Measurements from ENCODE around the gene PRICKLE4. TPM values are rescaled to one million over a fixed set of nuclear protein-coding genes. Genes with fewer than 3 reads are reported as not detected.

Gene PRICKLE4
- total RNA-seq, 2 experiments from 2014 or later = 1.8 to 2.6 TPM

DNA sequence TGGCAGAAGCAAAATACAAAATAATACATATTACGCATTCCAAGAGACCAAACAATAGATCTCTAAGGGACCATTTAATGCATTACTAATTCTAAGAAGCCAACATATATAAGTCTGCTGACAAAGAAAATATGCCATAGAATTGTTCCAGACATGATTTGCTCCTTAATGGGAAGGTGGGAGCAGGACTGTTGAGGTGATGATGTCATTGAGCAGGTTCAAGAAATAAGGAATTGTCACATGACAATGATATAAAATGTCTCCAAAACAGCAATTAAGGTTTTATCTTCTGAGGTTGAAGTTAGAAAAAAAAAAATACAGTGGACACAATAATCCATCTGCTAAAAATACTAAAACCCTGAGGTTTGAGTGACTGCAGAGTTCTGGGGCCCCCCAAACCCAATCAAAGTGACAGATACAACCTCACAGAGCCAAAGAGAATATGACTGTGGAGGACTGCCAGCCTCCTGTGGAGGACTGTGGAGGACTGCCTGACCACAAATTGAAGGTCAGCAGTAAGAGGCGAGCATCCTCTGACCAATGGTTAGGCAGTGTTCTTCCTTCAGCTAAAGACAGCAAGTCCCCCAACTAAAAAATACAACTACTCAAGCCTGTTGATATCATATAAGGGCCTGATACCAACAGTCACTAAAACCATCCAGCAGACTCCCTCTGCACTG is 45.9 kb downstream of the PRICKLE4 start:
- no peak for DNase-seq (ENCODE audit: low spot score)

DNA sequence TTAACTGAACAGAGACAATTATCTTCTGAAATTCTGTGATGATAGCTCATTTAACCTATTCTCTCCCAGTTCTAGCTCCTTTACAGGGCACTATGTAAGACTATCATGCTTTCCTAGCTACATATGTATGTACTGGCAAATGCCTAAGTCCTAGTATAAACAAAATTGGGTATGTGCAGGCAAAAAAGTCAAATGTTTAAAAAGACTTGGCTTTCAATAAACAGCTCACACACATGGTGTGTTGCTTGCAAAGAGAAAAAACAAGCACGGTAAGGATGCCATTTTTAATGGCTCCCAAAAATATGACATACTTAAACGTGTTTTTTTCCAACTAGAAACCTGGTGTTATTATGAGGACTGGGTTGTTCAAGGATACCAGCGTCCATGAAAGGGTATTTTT is 51.7 kb downstream of the PRICKLE4 start:
- TF ChIP-seq, protein P1, sequence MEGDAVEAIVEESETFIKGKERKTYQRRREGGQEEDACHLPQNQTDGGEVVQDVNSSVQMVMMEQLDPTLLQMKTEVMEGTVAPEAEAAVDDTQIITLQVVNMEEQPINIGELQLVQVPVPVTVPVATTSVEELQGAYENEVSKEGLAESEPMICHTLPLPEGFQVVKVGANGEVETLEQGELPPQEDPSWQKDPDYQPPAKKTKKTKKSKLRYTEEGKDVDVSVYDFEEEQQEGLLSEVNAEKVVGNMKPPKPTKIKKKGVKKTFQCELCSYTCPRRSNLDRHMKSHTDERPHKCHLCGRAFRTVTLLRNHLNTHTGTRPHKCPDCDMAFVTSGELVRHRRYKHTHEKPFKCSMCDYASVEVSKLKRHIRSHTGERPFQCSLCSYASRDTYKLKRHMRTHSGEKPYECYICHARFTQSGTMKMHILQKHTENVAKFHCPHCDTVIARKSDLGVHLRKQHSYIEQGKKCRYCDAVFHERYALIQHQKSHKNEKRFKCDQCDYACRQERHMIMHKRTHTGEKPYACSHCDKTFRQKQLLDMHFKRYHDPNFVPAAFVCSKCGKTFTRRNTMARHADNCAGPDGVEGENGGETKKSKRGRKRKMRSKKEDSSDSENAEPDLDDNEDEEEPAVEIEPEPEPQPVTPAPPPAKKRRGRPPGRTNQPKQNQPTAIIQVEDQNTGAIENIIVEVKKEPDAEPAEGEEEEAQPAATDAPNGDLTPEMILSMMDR (conservative IDR thresholded peaks at IDR 0.05; ENCODE audit: low read length) = no peak
- no peak for TF ChIP-seq EZH2phosphoT487 (IDR thresholded peaks at IDR 0.05; ENCODE audit: borderline replicate concordance, low read depth, low read length)
- no peaks in the 10 kb centered on the region for H3K9me3 ChIP-seq (ENCODE audit: low read length)
- no peaks in the 10 kb centered on the region for H3K79me2 ChIP-seq (ENCODE audit: insufficient read depth, low read depth, low read length)
- H3K36me3 ChIP-seq (ENCODE audit: insufficient read depth, low read length) = peaks cover 13% of the 10 kb centered on the region; the same call in 1 of the 2 replicates
- H3K9me2 ChIP-seq (ENCODE audit: insufficient read depth, low read length) = no peaks in the 10 kb centered on the region
- H3K4me3 ChIP-seq (ENCODE audit: low read depth, low read length, poor library complexity, severe bottlenecking) = no peak overlapping the region
- no peak overlapping the region for H3K4me2 ChIP-seq (ENCODE audit: low read length)
- H4K20me1 ChIP-seq (ENCODE audit: insufficient read depth, low read length) = no peaks in the 10 kb centered on the region
- no TSS peak for BruUV-seq (replicated peaks)
- H3K4me1 ChIP-seq (ENCODE audit: insufficient read depth, low read length, poor library complexity, severe bottlenecking) = no peaks in the 10 kb centered on the region
- H3K27ac ChIP-seq (ENCODE audit: low read depth, low read length, poor library complexity, severe bottlenecking) = no peak overlapping the region
- CTCF ChIA-PET (ENCODE audit: unreplicated experiment) = interaction anchor here (0.5 to 0.6 kb wide), 2 partner anchors 87 to 126 kb away, joined by 3 read pairs; no protein-coding TSS in a partner anchor
- POLR2A ChIA-PET = interaction anchor here (0.7 to 1.8 kb wide), 5 partner anchors 15 to 238 kb away, joined by 3 to 5 read pairs (median 3); no protein-coding TSS in a partner anchor
- intact Hi-C loops (cut with micrococcal nuclease; ENCODE audit: unreplicated experiment) = no loop called here
- DNase-seq (ENCODE audit: low spot score) = no peak
- H2AFZ ChIP-seq (ENCODE audit: low read length) = no peak overlapping the region

More for the DNA sequence above, 45.9 kb downstream of the PRICKLE4 start:
- H3K36me3 ChIP-seq (ENCODE audit: insufficient read depth, low read length) = no peaks in the 10 kb centered on the region
- TF ChIP-seq, protein P1 (conservative IDR thresholded peaks at IDR 0.05; ENCODE audit: low read length) = no peak
- no peak for TF ChIP-seq EZH2phosphoT487 (IDR thresholded peaks at IDR 0.05; ENCODE audit: borderline replicate concordance, low read depth, low read length)
- H3K79me2 ChIP-seq (ENCODE audit: insufficient read depth, low read depth, low read length) = no peaks in the 10 kb centered on the region
- no TSS peak for BruUV-seq (replicated peaks)
- ChIA-PET POLR2A (interaction anchor here (1.1 kb wide), 1 partner anchor 323 kb away, joined by 3 read pairs; no protein-coding TSS in a partner anchor), CTCF (ENCODE audit: unreplicated experiment) (no interaction called here)
- H2AFZ ChIP-seq (ENCODE audit: low read length) = no peak overlapping the region
- no peaks in the 10 kb centered on the region for H3K9me2 ChIP-seq (ENCODE audit: insufficient read depth, low read length)
- H4K20me1 ChIP-seq (ENCODE audit: insufficient read depth, low read length) = no peaks in the 10 kb centered on the region
- H3K9me3 ChIP-seq (ENCODE audit: low read length) = no peaks in the 10 kb centered on the region
- no peaks in the 10 kb centered on the region for H3K4me1 ChIP-seq (ENCODE audit: insufficient read depth, low read length, poor library complexity, severe bottlenecking)
- H3K27ac ChIP-seq (ENCODE audit: low read depth, low read length, poor library complexity, severe bottlenecking) = no peak overlapping the region
- no peak overlapping the region for H3K4me2 ChIP-seq (ENCODE audit: low read length)
- intact Hi-C loops (cut with micrococcal nuclease; ENCODE audit: unreplicated experiment) = no loop called here
- no peak overlapping the region for H3K4me3 ChIP-seq (ENCODE audit: low read depth, low read length, poor library complexity, severe bottlenecking)

Data from OCI-LY7 (cell line).